Gastroesophageal sphincter (tissue), 4 donors: Measurements from ENCODE around the gene HS1BP3. TPM values are rescaled to one million over a fixed set of nuclear protein-coding genes. Genes with fewer than 3 reads are reported as not detected.

Experiments
- ATAC-seq: fragments of 150-250 bp; one replicate; pipeline ENCODE4 v1.9.1; 2016; ENCODE audit warnings: mild to moderate bottlenecking, moderate library complexity
- H3K27ac ChIP-seq, 4 donors: fragments of 200-600 bp; sonication (generic) in 3 of 4; 1 replicate in 3 of 4; 2 replicates in 1 of 4; pipeline ENCODE4 v1.5.1; 2016 to 2019
- H3K27me3 ChIP-seq: fragments of 200-600 bp; sonication (generic); one replicate; pipeline ENCODE4 v1.5.1; 2019
- H3K36me3 ChIP-seq, 2 donors: fragments of 200-600 bp; sonication (generic); one replicate each; pipeline ENCODE4 v1.5.1; 2019; ENCODE audit warnings: control low read depth in 1 of 2
- H3K4me1 ChIP-seq, 3 donors: fragments of 200-600 bp; sonication (generic); 1 replicate in 2 of 3; 2 replicates in 1 of 3; pipeline ENCODE4 v1.5.1; 2016 to 2019; ENCODE audit warnings: control low read depth in 2 of 3
- H3K4me3 ChIP-seq, 2 donors: fragments of 200-600 bp; sonication (generic); one replicate each; pipeline ENCODE4 v1.5.1; 2019; ENCODE audit warnings: mild to moderate bottlenecking in 1 of 2, moderate library complexity in 1 of 2
- H3K9me3 ChIP-seq, 3 donors: fragments of 200-600 bp; sonication (generic); one replicate each; pipeline ENCODE4 v1.5.1; 2017 to 2019; ENCODE audit warnings: control low read depth in 2 of 3
- CTCF ChIP-seq, 4 experiments: fragments of 200-600 bp in 2 of 4; fragments of 450-650 bp in 2 of 4; sonication (generic) in 1 of 4; IDR thresholded peaks; one replicate each; pipeline ENCODE4 v1.5.1; 2017 to 2019; ENCODE audit warnings: antibody characterized with exemption in 4 of 4, mild to moderate bottlenecking in 2 of 4, moderate library complexity in 2 of 4
- EP300 ChIP-seq: sonication (generic); formaldehyde crosslinking; IDR thresholded peaks from one replicate; pipeline ENCODE4 v1.6.1; 2017; ENCODE audit warnings: antibody characterized with exemption, mild to moderate bottlenecking
- POLR2A ChIP-seq, 2 donors: fragments of 450-650 bp; IDR thresholded peaks; one replicate each; pipeline ENCODE4 v1.6.1; 2017; ENCODE audit warnings: antibody characterized with exemption in 2 of 2, mild to moderate bottlenecking in 2 of 2, moderate library complexity in 1 of 2
- POLR2AphosphoS5 ChIP-seq: sonication (generic); formaldehyde crosslinking; IDR thresholded peaks from one replicate; pipeline ENCODE4 v1.6.1; 2017; ENCODE audit warnings: antibody characterized with exemption
- WGBS, 2 donors: methylation state at CpG; one replicate each; pipeline ENCODE4 v1.1.5; 2018; ENCODE audit warnings: low coverage in 1 of 2; 5-methylcytosine and 5-hydroxymethylcytosine counted together
- total RNA-seq, 4 donors: library from RNA; depleted of rRNA; stranded (reverse); fragments of >200 nt; gene quantifications; one replicate each; pipeline ENCODE4 v1.1.0, GENCODE V29; 2016

Gene HS1BP3
- total RNA-seq, 4 donors from 2014 or later: 42.8 to 89.1 (median 61.4) TPM

- Histone ChIP-seq H3K27me3 (no peaks in the 10 kb centered on the region), H3K27ac (peak overlapping the region in 3 of 4 donors; percentile 98 to 99 (median 99)), H3K4me3 (no peak overlapping the region), H3K36me3 (peaks cover 0 to 57% of the 10 kb centered on the region in 2 donors), H3K4me1 (peaks cover 8 to 94% (median 40%) of the 10 kb centered on the region in 3 donors), H3K9me3 (no peaks in the 10 kb centered on the region)
- WGBS, 2 donors: 72% methylated on average over 8 of the region's 10 CpGs; no CpG with 5 or more reads in 1 of the 2 donors
- ATAC-seq: no peak
- TF ChIP-seq CTCF (IDR thresholded peaks at IDR 0.05) (no peak), POLR2AphosphoS5 (no peak), EP300 (no peak), POLR2A (IDR thresholded peaks at IDR 0.05) (no peak)
Observed at GRCh38 chr2:20623241-20623640, 27.7 kb downstream of the HS1BP3 start.

GRCh38 chr2:20622731-20623130 lies 28.2 kb downstream of the HS1BP3 start:
- H3K4me3 ChIP-seq: no peak overlapping the region
- no peaks in the 10 kb centered on the region for H3K9me3 ChIP-seq
- peaks cover 0 to 57% of the 10 kb centered on the region in 2 donors for H3K36me3 ChIP-seq
- WGBS, 2 donors: 60% methylated on average over 1 of the region's 10 CpGs; no CpG with 5 or more reads in 1 of the 2 donors
- no peak for ATAC-seq
- peaks cover 8 to 94% (median 42%) of the 10 kb centered on the region in 3 donors for H3K4me1 ChIP-seq
- TF ChIP-seq POLR2A (IDR thresholded peaks at IDR 0.05): no peak
- no peak for TF ChIP-seq EP300
- no peak for TF ChIP-seq CTCF (IDR thresholded peaks at IDR 0.05)
- TF ChIP-seq POLR2AphosphoS5: peak; percentile 18
- H3K27ac ChIP-seq: peak overlapping the region in 3 of 4 donors; percentile 98 to 99 (median 99)
- H3K27me3 ChIP-seq: no peaks in the 10 kb centered on the region

DNA sequence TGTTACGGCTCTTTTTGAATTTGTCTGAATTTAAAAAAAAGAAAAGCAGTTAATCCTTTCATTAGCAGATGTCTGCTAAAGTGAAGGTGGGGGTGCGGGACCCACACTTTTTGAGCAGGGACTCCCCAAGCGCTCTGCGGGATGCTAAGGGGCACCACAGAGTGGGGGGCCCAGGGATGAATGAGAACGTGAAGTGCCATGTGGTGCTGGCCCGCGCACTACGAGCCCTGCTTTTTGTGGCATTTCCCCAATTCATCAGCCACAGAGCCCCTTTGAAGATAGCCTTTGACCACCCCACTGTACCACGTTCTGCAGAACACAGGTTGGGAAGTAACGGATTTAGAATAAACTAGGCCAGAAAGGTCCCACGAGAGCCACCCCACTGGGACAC lies 28.6 kb downstream of the HS1BP3 start:
- peaks cover 0 to 57% of the 10 kb centered on the region in 2 donors for H3K36me3 ChIP-seq
- H3K9me3 ChIP-seq: no peaks in the 10 kb centered on the region
- H3K4me1 ChIP-seq: peaks cover 8 to 94% (median 43%) of the 10 kb centered on the region in 3 donors
- ATAC-seq: no peak
- peak overlapping the region in 3 of 4 donors; percentile 98 to 99 (median 99) for H3K27ac ChIP-seq
- WGBS, 2 donors: 84 to 87% methylated on average over 3 to 10 of the region's 11 CpGs
- no peaks in the 10 kb centered on the region for H3K27me3 ChIP-seq
- no peak overlapping the region for H3K4me3 ChIP-seq
- TF ChIP-seq POLR2A (IDR thresholded peaks at IDR 0.05) (no peak), CTCF (IDR thresholded peaks at IDR 0.05) (no peak), EP300 (no peak), POLR2AphosphoS5 (no peak)

DNA sequence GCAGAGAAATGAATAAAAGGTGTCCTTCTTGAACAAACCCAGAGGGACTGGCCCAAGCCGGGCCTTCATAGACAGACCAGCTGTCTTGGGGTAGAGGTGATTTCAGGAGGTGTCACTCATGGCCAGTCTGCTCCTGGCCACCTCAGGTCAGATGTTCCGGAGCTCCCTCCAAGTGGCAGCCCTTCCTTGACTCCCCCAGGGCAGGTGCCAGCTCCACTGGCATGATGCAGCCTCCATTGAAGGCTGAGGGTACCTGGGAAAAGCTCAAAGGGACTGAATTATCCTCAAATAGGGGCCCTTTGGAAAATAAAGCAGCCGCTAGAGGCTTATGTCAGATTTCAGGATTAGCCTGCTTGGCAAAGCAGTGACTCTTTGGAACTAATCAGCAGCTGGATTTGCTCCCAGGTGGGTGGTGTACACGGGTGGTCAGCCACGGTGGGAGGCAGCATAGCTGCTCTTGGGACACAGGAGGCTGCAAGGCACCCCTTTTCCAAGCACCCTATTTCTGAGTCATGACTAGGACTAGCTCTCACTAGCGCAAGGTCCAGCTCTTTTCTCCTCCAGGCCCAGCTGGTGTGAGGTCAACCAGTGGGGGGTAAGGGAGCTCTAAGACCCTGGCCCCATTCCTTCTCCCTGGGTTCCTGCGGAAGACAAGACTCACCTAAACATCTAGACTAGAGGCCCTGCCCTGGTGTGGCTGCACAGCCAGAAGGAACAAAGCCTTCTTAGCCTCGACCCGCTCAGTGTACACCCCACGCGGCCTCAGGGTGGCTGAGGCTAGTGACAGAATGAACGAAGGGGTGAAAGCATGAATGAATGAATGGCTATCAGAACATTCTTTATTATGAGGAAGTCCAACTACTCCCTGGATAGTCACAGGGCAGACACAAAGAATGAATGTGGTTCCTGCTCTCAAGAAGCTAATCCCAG lies 29.3 kb downstream of the HS1BP3 start:
- peaks cover 0 to 57% of the 10 kb centered on the region in 2 donors for H3K36me3 ChIP-seq
- TF ChIP-seq POLR2A (IDR thresholded peaks at IDR 0.05): no peak
- no peak for TF ChIP-seq POLR2AphosphoS5
- TF ChIP-seq CTCF (IDR thresholded peaks at IDR 0.05): no peak
- TF ChIP-seq EP300: no peak
- H3K9me3 ChIP-seq: no peaks in the 10 kb centered on the region
- no peak for ATAC-seq
- WGBS, 2 donors: 57 to 80% methylated on average over 1 to 5 of the region's 12 CpGs
- no peak overlapping the region for H3K4me3 ChIP-seq
- H3K27me3 ChIP-seq: no peaks in the 10 kb centered on the region
- H3K4me1 ChIP-seq: peaks cover 10 to 94% (median 43%) of the 10 kb centered on the region in 3 donors
- H3K27ac ChIP-seq: peak overlapping the region; percentile 89 to 99 (median 98)
